ENCODE results near the gene CLDN3. TPM values are rescaled to one million over a fixed set of nuclear protein-coding genes. Genes with fewer than 3 reads are reported as not detected.

Gene CLDN3
- total RNA-seq, 1 experiment from 2014 or later, result 16.5 TPM

- WGBS (ENCODE audit: extremely low coverage, insufficient read length, low lambda C conversion rate), result no CpG with 5 or more reads among the region's 5 CpGs
- no peaks in the 10 kb centered on the region for H3K79me1 ChIP-seq (ENCODE audit: insufficient read depth, low read depth, low read length, poor library complexity, severe bottlenecking)
- no peak overlapping the region for H2BK15ac ChIP-seq (ENCODE audit: low read depth, low read length)
- Mint-ChIP-seq H3K27me3 (ENCODE audit: low read depth) (peaks cover 2% of the 10 kb centered on the region), H3K36me3 (ENCODE audit: insufficient read depth in 1 of 3, low read depth in 3 of 3) (no peaks in the 10 kb centered on the region), H3K4me1 (peaks cover 9 to 13% of the 10 kb centered on the region in 2 experiments), H3K9me3 (no peaks in the 10 kb centered on the region), H3K4me3 (no peak overlapping the region; a peak in 1 of 5 replicates), H3K27ac (no peak overlapping the region; a peak in 1 of 7 replicates)
- no peak overlapping the region for H3T11ph ChIP-seq (ENCODE audit: low read length)
- H3K9ac ChIP-seq (ENCODE audit: extremely low read depth, insufficient read length, low read length), result no peak overlapping the region
- no peaks in the 10 kb centered on the region for H3K27me3 ChIP-seq (ENCODE audit: insufficient read depth, low read length)
- no peak overlapping the region for H3K4ac ChIP-seq (ENCODE audit: low read depth, low read length)
- H3K27ac ChIP-seq (ENCODE audit: insufficient read length, low read depth, low read length), result no peak overlapping the region
- H3K4me2 ChIP-seq (ENCODE audit: insufficient read depth, insufficient read length, low read length), result no peak overlapping the region
- no peak overlapping the region for H2BK20ac ChIP-seq (ENCODE audit: low read depth, low read length, poor library complexity, severe bottlenecking)
- no peak overlapping the region for H3K56ac ChIP-seq (ENCODE audit: insufficient read length, low read depth, low read length)
- H3K4me1 ChIP-seq (ENCODE audit: insufficient read depth, low read length), result no peaks in the 10 kb centered on the region
- no peak overlapping the region for H3K23ac ChIP-seq (ENCODE audit: insufficient read length, low read depth, low read length)
- no peaks in the 10 kb centered on the region for H3K79me2 ChIP-seq (ENCODE audit: insufficient read depth, low read length)
- no peak overlapping the region for H4K91ac ChIP-seq (ENCODE audit: insufficient read length, low read depth, low read length)
- H3K14ac ChIP-seq (ENCODE audit: insufficient read depth, low read length), result no peak overlapping the region
- no peak overlapping the region for H4K8ac ChIP-seq (replicated peaks; ENCODE audit: insufficient read length, low read depth, low read length)
- no peak overlapping the region for H2AK5ac ChIP-seq (ENCODE audit: insufficient read length, low read length)
- no peaks in the 10 kb centered on the region for H4K20me1 ChIP-seq (ENCODE audit: control insufficient read depth, insufficient read depth, insufficient read length)
- no peaks in the 10 kb centered on the region for H3K9me3 ChIP-seq (ENCODE audit: control insufficient read depth, low read depth, low read length)
- no peak overlapping the region for H3K18ac ChIP-seq (ENCODE audit: insufficient read length, low read depth, low read length)
- no peaks in the 10 kb centered on the region for H3K23me2 ChIP-seq (ENCODE audit: insufficient read length, low read depth, low read length, poor library complexity, severe bottlenecking)
- no peak for TF ChIP-seq CTCF (conservative IDR thresholded peaks at IDR 0.05)
- no peak overlapping the region for H2AFZ ChIP-seq (ENCODE audit: low read length)
- DNase-seq, result no peak
- H2BK12ac ChIP-seq (ENCODE audit: insufficient read length, low read depth, low read length), result no peak overlapping the region
- H2BK5ac ChIP-seq (ENCODE audit: insufficient read length, low read length), result no peak overlapping the region
- no peak overlapping the region for H2BK120ac ChIP-seq (ENCODE audit: low read depth, low read length, poor library complexity, severe bottlenecking)
- no peak overlapping the region for H4K5ac ChIP-seq (ENCODE audit: insufficient read length, low read depth, low read length)
These were observed 41.5 kb downstream of the CLDN3 start for GRCh38 chr7:73728551-73728950.
